ENCODE results near the gene SMAP1.

Gene SMAP1

GRCh38 chr6:70667711-70668498 lies at the start of gene SMAP1:
TSS of gene SMAP1 (plus strand) at chr6:70667883. CDS start at chr6:70668024, 141 bp downstream.
- peak; percentile 92 for DNase-seq (ENCODE audit: low read depth)

- no peak for DNase-seq (ENCODE audit: low read depth)
These were observed 46.9 kb upstream of the SMAP1 start for GRCh38 chr6:70620746-70621145.

- DNase-seq (ENCODE audit: low read depth), result no peak
These were observed 45.2 kb upstream of the SMAP1 start for GRCh38 chr6:70622461-70622860.

GRCh38 chr6:70625436-70625835 lies 42.2 kb upstream of the SMAP1 start:
- no peak for DNase-seq (ENCODE audit: low read depth)

- no peak for DNase-seq (ENCODE audit: low read depth)
These were observed 40.0 kb upstream of the SMAP1 start for GRCh38 chr6:70627500-70628254.

GRCh38 chr6:70629929-70630328 lies 37.8 kb upstream of the SMAP1 start:
- DNase-seq (ENCODE audit: low read depth), result no peak

- DNase-seq (ENCODE audit: low read depth), result no peak
These were observed 33.8 kb upstream of the SMAP1 start for GRCh38 chr6:70633870-70634269.

GRCh38 chr6:70636596-70636995 lies 31.1 kb upstream of the SMAP1 start:
- DNase-seq (ENCODE audit: low read depth), result no peak

GRCh38 chr6:70638468-70638867 lies 29.2 kb upstream of the SMAP1 start:
- no peak for DNase-seq (ENCODE audit: low read depth)

GRCh38 chr6:70651326-70651905 lies 16.3 kb upstream of the SMAP1 start:
- DNase-seq (ENCODE audit: low read depth), result no peak

GRCh38 chr6:70652216-70652615 lies 15.5 kb upstream of the SMAP1 start:
- DNase-seq (ENCODE audit: low read depth), result no peak

GRCh38 chr6:70657706-70658105 lies 10.0 kb upstream of the SMAP1 start:
- DNase-seq (ENCODE audit: low read depth), result no peak

GRCh38 chr6:70663881-70664466 lies 3.7 kb upstream of the SMAP1 start:
- no peak for DNase-seq (ENCODE audit: low read depth)

GRCh38 chr6:70666706-70667105 lies 977 bp upstream of the SMAP1 start:
- no peak for DNase-seq (ENCODE audit: low read depth)

- no peak for DNase-seq (ENCODE audit: low read depth)
These were observed 400 bp upstream of the SMAP1 start for GRCh38 chr6:70667256-70667710.

- DNase-seq (ENCODE audit: low read depth), result no peak
These were observed 773 bp downstream of the SMAP1 start for GRCh38 chr6:70668499-70668812.

GRCh38 chr6:70669133-70669532 lies 1.4 kb downstream of the SMAP1 start:
- no peak for DNase-seq (ENCODE audit: low read depth)

GRCh38 chr6:70672549-70672948 lies 4.9 kb downstream of the SMAP1 start:
- no peak for DNase-seq (ENCODE audit: low read depth)

- DNase-seq (ENCODE audit: low read depth), result peak; percentile 9
These were observed 5.4 kb downstream of the SMAP1 start for GRCh38 chr6:70673054-70673453.

- DNase-seq (ENCODE audit: low read depth), result peak; percentile 12
These were observed 5.9 kb downstream of the SMAP1 start for GRCh38 chr6:70673601-70674000.

GRCh38 chr6:70675822-70676221 lies 8.1 kb downstream of the SMAP1 start:
- no peak for DNase-seq (ENCODE audit: low read depth)

GRCh38 chr6:70676821-70677220 lies 9.1 kb downstream of the SMAP1 start:
- no peak for DNase-seq (ENCODE audit: low read depth)

GRCh38 chr6:70680396-70680795 lies 12.7 kb downstream of the SMAP1 start:
- DNase-seq (ENCODE audit: low read depth), result no peak

Data from fibroblast of gingiva (primary cell).